Neuronal stem cell (in vitro differentiated cells): ENCODE data around the gene PSMG4. TPM values are rescaled to one million over a fixed set of nuclear protein-coding genes. Genes with fewer than 3 reads are reported as not detected.
A peak's percentile ranks its signal among the peaks of the same experiment; 100 is the strongest.

Experiments used
- DNase-seq: peaks from one replicate; pipeline ENCODE4 v3.0.0-alpha.2; 2013; ENCODE audit warnings: low spot score
- H2AFZ ChIP-seq: one replicate; pipeline ENCODE4 v1.6.1; 2013; ENCODE audit warnings: mild to moderate bottlenecking, low read length, inconsistent platforms
- H2AK5ac ChIP-seq: 2 replicates; pipeline ENCODE4 v1.6.1; 2013; ENCODE audit warnings: low read depth, mild to moderate bottlenecking, inconsistent platforms, low read length, moderate library complexity, mixed read lengths
- H2BK120ac ChIP-seq: 2 replicates; pipeline ENCODE4 v1.6.1; 2013; ENCODE audit warnings: low read depth, mild to moderate bottlenecking, inconsistent platforms, low read length, moderate library complexity, mixed read lengths
- H2BK12ac ChIP-seq: one replicate; pipeline ENCODE4 v1.6.1; 2013; ENCODE audit warnings: low read length, inconsistent platforms
- H2BK15ac ChIP-seq: 2 replicates; pipeline ENCODE4 v1.6.1; 2013; ENCODE audit warnings: mild to moderate bottlenecking, low read length, inconsistent platforms, mixed read lengths
- H2BK5ac ChIP-seq: one replicate; pipeline ENCODE4 v1.6.1; 2013; ENCODE audit warnings: inconsistent platforms, mild to moderate bottlenecking, low read length, moderate library complexity
- H3K14ac ChIP-seq: one replicate; pipeline ENCODE4 v1.6.1; 2013; ENCODE audit warnings: low read length, inconsistent platforms
- H3K18ac ChIP-seq: 2 replicates; pipeline ENCODE4 v1.6.1; 2013; ENCODE audit warnings: low read length, inconsistent platforms
- H3K23ac ChIP-seq: 2 replicates; pipeline ENCODE4 v1.6.1; 2013; ENCODE audit warnings: low read depth, mild to moderate bottlenecking, mixed read lengths, low read length, inconsistent platforms; ENCODE audit not compliant: poor library complexity
- H3K27ac ChIP-seq: replicated peaks from 3 replicates; pipeline ENCODE4 v1.5.1; 2013; ENCODE audit warnings: low read length, inconsistent platforms
- H3K27me3 ChIP-seq, 3 experiments: 2 replicates each; pipeline ENCODE4 v1.6.1; 2013; ENCODE audit warnings: low read length in 3 of 3, mild to moderate bottlenecking in 2 of 3, inconsistent platforms in 1 of 3, low read depth in 1 of 3, mixed read lengths in 1 of 3, moderate library complexity in 1 of 3; ENCODE audit not compliant: control insufficient read depth in 3 of 3, insufficient read depth in 3 of 3
- H3K36me3 ChIP-seq, 2 donors: replicated peaks in 1 of 2; 2 replicates each; pipeline ENCODE4 v1.6.1; 2013; ENCODE audit warnings: low read length in 2 of 2; ENCODE audit not compliant: control insufficient read depth in 2 of 2, insufficient read depth in 2 of 2
- H3K4ac ChIP-seq: 2 replicates; pipeline ENCODE4 v1.6.1; 2013; ENCODE audit warnings: inconsistent platforms, mild to moderate bottlenecking, low read length, moderate library complexity
- H3K4me1 ChIP-seq, 2 donors: 1 replicate in 1 of 2; 2 replicates in 1 of 2; pipeline ENCODE4 v1.6.1; 2013; ENCODE audit warnings: low read length in 2 of 2, low read depth in 1 of 2; ENCODE audit not compliant: control insufficient read depth in 2 of 2, insufficient read depth in 1 of 2
- H3K4me2 ChIP-seq: one replicate; pipeline ENCODE4 v1.6.1; 2013; ENCODE audit warnings: mild to moderate bottlenecking, low read length, inconsistent platforms; ENCODE audit not compliant: insufficient read depth, poor library complexity, severe bottlenecking
- H3K4me3 ChIP-seq, 2 donors: 2 replicates each; pipeline ENCODE4 v1.5.1; 2013; ENCODE audit warnings: low read length in 2 of 2, mild to moderate bottlenecking in 2 of 2, inconsistent platforms in 1 of 2, moderate library complexity in 1 of 2
- H3K79me1 ChIP-seq: one replicate; pipeline ENCODE4 v1.6.1; 2013; ENCODE audit warnings: low read depth, mild to moderate bottlenecking, inconsistent platforms, low read length, moderate library complexity
- H3K9ac ChIP-seq: one replicate; pipeline ENCODE4 v1.6.1; 2013; ENCODE audit warnings: mild to moderate bottlenecking, low read depth, low read length, inconsistent platforms; ENCODE audit not compliant: poor library complexity
- H3K9me3 ChIP-seq, 2 donors: replicated peaks in 1 of 2; 2 replicates each; pipeline versions ENCODE3 to v1.6.1; 2013; ENCODE audit warnings: low read length in 2 of 2, mild to moderate bottlenecking in 2 of 2, inconsistent platforms in 1 of 2, low read depth in 1 of 2, mixed read lengths in 1 of 2, moderate library complexity in 1 of 2; ENCODE audit not compliant: control insufficient read depth in 2 of 2, insufficient read depth in 1 of 2
- H4K8ac ChIP-seq: one replicate; pipeline ENCODE4 v1.6.1; 2013; ENCODE audit warnings: low read depth, mild to moderate bottlenecking, inconsistent platforms, low read length, moderate library complexity
- H4K91ac ChIP-seq: one replicate; pipeline ENCODE4 v1.6.1; 2013; ENCODE audit warnings: low read length, low read depth, mild to moderate bottlenecking, inconsistent platforms; ENCODE audit not compliant: poor library complexity
- WGBS, 2 donors: extraction: QIAGEN DNeasy Blood & Tissue Kit; methylation state at CpG; one replicate each; pipeline ENCODE4 v1.1.7; 2013; ENCODE audit warnings: missing lambda C conversion rate in 2 of 2, mixed read lengths in 1 of 2; ENCODE audit not compliant: insufficient read length in 2 of 2, insufficient replicate concordance in 1 of 2; ENCODE audit errors: extremely low coverage in 2 of 2; 5-methylcytosine and 5-hydroxymethylcytosine counted together
- polyA plus RNA-seq, 2 experiments: library from polyadenylated mRNA; stranded (reverse); fragments of 200-250 nt; gene quantifications; one replicate each; pipeline ENCODE4 v1.2.3, GENCODE V29; 2013

Gene PSMG4
- polyA plus RNA-seq (2013, experiment 1 of 2): 24.7 TPM
- polyA plus RNA-seq (2013, experiment 2 of 2): 24.4 TPM

GRCh38 chr6:3258720-3259490 is at the start of gene PSMG4:
Gene PSMG4 (plus strand): TSS chr6:3258947. CDS start chr6:3259023, 76 bp downstream.
- H2AFZ ChIP-seq: peak within 1 kb of the TSS; percentile 95
- H3K27ac ChIP-seq: no peak within 1 kb of the TSS
- H3K36me3 ChIP-seq: peaks cover 5 to 33% of the 10 kb centered on the region in 2 donors
- no peaks in the 10 kb centered on the region for H3K9me3 ChIP-seq
- no peak within 1 kb of the TSS for H4K8ac ChIP-seq
- H2BK12ac ChIP-seq: no peak within 1 kb of the TSS
- peaks cover 10% of the 10 kb centered on the region for H3K79me1 ChIP-seq
- H2AK5ac ChIP-seq: peak within 1 kb of the TSS; percentile 62
- H3K4ac ChIP-seq: no peak within 1 kb of the TSS
- H4K91ac ChIP-seq: no peak within 1 kb of the TSS
- DNase-seq: peak; percentile 87
- peak within 1 kb of the TSS; percentile 90 for H3K4me2 ChIP-seq
- H2BK15ac ChIP-seq: no peak within 1 kb of the TSS
- H3K14ac ChIP-seq: no peak within 1 kb of the TSS
- peak within 1 kb of the TSS; percentile 86 for H3K18ac ChIP-seq
- peak within 1 kb of the TSS; percentile 94 to 100 for H3K4me3 ChIP-seq
- no CpG with 5 or more reads among the region's 80 CpGs for WGBS, 2 donors
- H2BK120ac ChIP-seq: peak within 1 kb of the TSS; percentile 69
- H3K23ac ChIP-seq: peak within 1 kb of the TSS; percentile 9
- H3K27me3 ChIP-seq: peaks cover 0 to 3% (median 0%) of the 10 kb centered on the region in 3 experiments
- peak within 1 kb of the TSS; percentile 97 for H3K9ac ChIP-seq
- peaks cover 0 to 10% of the 10 kb centered on the region in 2 donors for H3K4me1 ChIP-seq
- H2BK5ac ChIP-seq: no peak within 1 kb of the TSS

GRCh38 chr6:3209114-3210023 is 49.4 kb upstream of the PSMG4 start:
- Histone ChIP-seq H4K8ac (no peak overlapping the region), H2AFZ (peak overlapping the region; percentile 85), H3K14ac (no peak overlapping the region), H3K23ac (no peak overlapping the region), H3K79me1 (no peaks in the 10 kb centered on the region), H3K4me3 (no peak overlapping the region), H3K18ac (peak overlapping the region; percentile 72), H3K9me3 (no peaks in the 10 kb centered on the region), H3K4me2 (peak overlapping the region; percentile 26), H2BK5ac (no peak overlapping the region), H2BK12ac (no peak overlapping the region), H2BK15ac (no peak overlapping the region), H4K91ac (no peak overlapping the region), H3K27me3 (no peaks in the 10 kb centered on the region), H3K36me3 (no peaks in the 10 kb centered on the region), H2AK5ac (no peak overlapping the region), H3K27ac (no peak overlapping the region), H3K9ac (no peak overlapping the region), H2BK120ac (no peak overlapping the region), H3K4me1 (peaks cover 12 to 14% of the 10 kb centered on the region in 2 donors), H3K4ac (peak overlapping the region; percentile 79)
- DNase-seq: no peak
- no CpG with 5 or more reads among the region's 17 CpGs for WGBS, 2 donors

GRCh38 chr6:3210024-3210610 is 48.6 kb upstream of the PSMG4 start:
- DNase-seq: no peak
- H3K18ac ChIP-seq: no peak overlapping the region
- peaks cover 12 to 14% of the 10 kb centered on the region in 2 donors for H3K4me1 ChIP-seq
- no peak overlapping the region for H2BK15ac ChIP-seq
- H3K27ac ChIP-seq: no peak overlapping the region
- no peak overlapping the region for H2BK12ac ChIP-seq
- no peak overlapping the region for H4K8ac ChIP-seq
- no CpG with 5 or more reads among the region's 9 CpGs for WGBS, 2 donors
- no peak overlapping the region for H3K4me2 ChIP-seq
- H3K9ac ChIP-seq: no peak overlapping the region
- no peak overlapping the region for H3K4me3 ChIP-seq
- H3K79me1 ChIP-seq: no peaks in the 10 kb centered on the region
- no peak overlapping the region for H2BK120ac ChIP-seq
- H3K9me3 ChIP-seq: no peaks in the 10 kb centered on the region
- H4K91ac ChIP-seq: no peak overlapping the region
- no peak overlapping the region for H2BK5ac ChIP-seq
- H3K4ac ChIP-seq: no peak overlapping the region
- H3K14ac ChIP-seq: no peak overlapping the region
- H3K36me3 ChIP-seq: no peaks in the 10 kb centered on the region
- no peak overlapping the region for H2AK5ac ChIP-seq
- no peaks in the 10 kb centered on the region for H3K27me3 ChIP-seq
- no peak overlapping the region for H2AFZ ChIP-seq
- no peak overlapping the region for H3K23ac ChIP-seq
